Left renal cortex interstitium (tissue), 4 donors: ENCODE data around the gene RPS6KA2. TPM values are rescaled to one million over a fixed set of nuclear protein-coding genes. Genes with fewer than 3 reads are reported as not detected.
"Not testable (repeated sequence)": the region's sequence is repeated elsewhere in the genome, so short reads cannot be mapped to it uniquely, and the experiment has no call there.

Source experiments
- DNase-seq, 4 donors: peaks; one replicate each; pipeline ENCODE4 v3.0.0-alpha.2; 2013; ENCODE audit warnings: low read depth in 4 of 4, low spot score in 2 of 4, missing footprints in 1 of 4
- polyA plus RNA-seq, 4 donors: library from polyadenylated mRNA; unstranded; fragments of 120-200 nt; gene quantifications; one replicate each; pipeline ENCODE4 v1.2.1, GENCODE V29; 2013; ENCODE audit not compliant: insufficient read length in 4 of 4

Gene RPS6KA2
- polyA plus RNA-seq, 4 donors: 25.2 to 30.5 (median 29.9) TPM

DNA sequence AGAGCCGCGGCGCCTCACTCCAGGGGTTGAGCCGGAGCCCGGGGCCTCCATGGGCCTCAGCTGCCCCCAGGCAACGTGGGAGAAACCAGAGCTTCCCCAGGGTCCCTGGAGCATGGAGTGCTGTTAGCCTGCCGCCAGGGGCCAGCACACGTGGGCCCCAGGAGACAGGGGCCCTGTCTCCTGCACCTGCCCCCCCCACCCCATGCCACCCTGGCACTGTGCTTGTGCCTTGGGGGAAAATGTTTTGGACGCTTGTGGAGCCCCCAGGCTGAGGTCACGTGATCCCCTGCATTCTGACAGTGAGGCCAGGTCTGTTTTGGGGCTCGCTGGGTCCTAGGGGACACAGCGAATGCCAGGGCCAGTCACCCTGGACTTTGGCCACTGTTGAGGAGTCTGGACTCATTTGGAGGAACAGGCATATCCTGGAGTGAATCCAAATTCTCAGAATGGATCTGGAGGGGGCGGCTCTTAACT lies 214.1 kb downstream of the RPS6KA2 start:
- DNase-seq: no peak

DNA sequence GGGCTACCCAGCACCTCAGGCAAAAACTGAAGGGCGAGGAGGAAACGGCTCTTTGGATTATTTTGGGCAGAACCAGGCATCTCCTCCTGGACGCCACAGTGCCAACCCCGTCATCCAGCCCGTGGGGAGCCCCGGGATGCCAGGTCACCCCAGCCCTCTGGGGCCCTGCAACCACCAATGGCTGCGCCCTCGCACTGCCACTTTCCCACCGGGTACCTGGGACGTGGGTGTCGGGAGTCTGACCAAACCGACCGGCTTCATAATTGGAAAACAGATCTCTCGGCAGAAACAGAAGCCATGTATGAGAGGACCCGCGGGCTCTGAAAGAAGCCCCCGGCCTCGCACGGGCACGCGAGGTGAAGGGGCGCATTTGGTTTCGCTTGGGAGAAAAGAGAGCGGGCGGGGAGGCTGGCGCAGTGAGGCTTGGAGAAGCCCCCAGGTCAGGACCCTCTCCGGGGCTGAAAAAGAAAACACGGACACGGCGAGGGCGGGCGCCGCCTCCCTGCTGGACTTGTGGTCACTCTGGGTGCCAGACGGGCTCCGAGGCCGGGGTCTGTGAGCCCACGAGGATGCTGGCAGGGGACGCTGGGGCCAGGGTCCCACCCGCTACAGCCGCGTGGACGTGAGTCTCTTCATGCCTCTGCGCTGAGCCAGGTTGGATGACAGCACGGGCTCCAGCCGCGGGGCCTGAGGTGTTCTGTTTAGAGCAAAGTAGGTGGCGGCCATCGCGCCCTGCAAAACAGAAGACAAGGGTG lies 214.7 kb downstream of the RPS6KA2 start:
- no peak for DNase-seq

DNA sequence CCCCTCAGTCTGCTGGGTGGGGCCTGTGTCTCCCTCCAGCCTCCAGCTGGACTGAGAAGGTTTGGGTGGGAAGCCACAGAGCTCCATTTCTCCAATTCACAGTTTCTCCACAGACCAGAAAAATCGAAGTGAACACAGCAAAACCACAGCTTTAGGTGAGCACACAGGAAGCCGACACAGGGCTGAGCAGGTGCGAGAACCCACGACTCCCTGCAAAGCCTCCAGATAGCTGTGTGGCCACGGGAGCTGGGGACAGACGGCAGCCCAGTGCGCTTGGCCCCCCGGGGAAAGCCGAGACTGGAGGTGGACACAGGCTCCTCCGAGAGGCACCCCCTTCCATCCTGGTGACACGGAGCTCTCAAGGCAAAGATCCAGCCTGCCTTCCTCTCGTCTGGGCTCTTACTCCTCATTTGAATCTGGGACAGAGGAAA lies 215.3 kb downstream of the RPS6KA2 start:
- DNase-seq: no peak

DNA sequence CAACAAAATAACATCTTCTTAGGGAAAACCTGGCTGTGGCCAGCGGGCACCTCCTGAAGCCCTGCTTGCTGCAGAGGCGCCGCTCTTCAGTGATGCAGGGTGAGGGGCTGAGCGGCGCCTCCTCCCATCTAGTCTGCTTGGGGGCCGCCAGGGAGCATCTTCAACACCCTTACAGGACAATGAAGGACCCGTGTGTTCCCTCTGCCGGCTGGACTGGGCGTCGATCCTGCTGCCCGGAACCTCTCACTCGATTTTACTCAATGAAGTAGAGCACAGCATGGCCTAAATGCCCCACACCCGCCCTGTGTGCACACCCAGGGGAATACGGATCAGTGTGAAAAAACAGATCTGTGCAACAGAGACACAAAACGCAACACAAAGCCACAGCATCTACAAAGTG lies 215.8 kb downstream of the RPS6KA2 start:
- no peak for DNase-seq

DNA sequence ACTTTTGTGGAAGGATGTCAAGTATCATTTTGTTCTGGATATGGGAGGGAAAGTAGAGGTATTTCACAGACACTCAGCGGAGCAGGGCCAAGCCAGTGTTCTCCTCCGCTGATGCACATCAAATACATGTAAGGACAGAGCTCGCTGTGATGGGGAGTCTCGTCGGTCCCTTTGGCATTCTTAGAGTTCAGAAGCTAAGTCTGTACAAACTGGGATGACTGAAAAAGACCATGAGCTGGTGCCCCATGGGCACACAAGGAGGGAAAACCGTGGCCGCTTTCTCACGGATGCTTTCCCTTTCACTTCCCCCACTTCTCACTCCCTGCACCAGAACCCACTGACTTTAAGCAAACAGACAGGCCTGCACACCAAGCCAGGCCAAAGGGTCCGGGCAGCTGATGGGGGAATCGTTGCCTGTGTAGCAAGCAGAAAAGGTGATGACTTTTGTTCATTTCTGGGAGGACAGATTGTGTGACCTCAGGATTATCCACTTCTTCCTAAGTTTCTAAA lies 216.6 kb downstream of the RPS6KA2 start:
- no peak for DNase-seq

DNA sequence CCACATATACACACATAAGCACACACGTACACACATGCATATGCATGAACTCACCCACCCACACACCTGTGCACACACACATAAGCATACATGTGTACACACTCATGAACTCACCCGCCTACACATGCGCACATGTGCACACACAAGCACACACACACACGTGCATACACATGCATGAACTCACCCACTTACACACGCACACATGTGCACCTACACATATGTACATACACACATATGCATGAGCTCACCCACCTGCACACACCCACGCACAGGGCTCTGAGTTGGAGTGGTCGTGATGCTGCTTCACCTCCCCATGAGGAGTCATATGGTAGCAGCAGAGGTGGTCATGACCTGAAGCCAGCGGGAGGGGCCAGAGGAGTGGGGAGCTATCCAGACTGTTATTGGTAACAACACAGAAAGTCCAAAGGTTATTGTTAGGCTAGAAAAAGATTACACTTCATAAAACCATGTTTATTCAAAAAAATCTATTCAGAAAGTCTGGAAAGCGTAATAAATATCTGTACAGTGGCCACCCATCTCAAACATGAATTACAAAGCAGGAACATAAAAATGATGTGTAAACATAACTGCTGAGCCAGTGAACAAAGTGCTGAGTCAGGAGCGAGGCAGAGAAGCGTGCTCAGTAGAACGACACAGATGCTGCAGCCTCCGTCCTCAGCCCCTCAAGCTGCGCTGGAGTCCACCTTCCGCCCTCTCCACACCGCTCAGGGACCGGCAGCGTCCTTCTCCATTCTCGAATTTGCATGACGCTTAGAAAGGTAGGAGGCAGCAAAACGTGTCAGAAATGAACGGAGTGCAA lies 217.9 kb downstream of the RPS6KA2 start:
- DNase-seq: no peak

DNA sequence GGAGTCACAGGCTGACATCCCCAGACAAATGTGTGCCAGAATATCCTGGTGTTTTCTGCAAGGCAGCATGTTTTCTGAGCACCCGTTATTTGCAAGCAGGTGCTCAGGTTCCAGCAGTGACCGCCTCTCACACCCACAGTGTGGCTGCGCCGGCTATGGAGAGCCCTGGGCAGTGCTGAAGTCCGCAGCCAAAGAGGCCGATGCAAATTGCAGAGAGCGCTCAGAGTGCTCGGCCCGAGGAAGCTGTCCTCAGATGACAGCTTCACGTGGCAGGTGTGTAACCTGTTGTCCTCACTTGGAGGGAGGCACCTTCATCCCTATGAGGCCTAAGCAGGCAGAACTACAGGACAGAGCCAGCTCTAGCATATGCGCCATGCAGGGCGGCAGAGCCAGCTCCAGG lies 220.9 kb downstream of the RPS6KA2 start:
- DNase-seq: no peak

DNA sequence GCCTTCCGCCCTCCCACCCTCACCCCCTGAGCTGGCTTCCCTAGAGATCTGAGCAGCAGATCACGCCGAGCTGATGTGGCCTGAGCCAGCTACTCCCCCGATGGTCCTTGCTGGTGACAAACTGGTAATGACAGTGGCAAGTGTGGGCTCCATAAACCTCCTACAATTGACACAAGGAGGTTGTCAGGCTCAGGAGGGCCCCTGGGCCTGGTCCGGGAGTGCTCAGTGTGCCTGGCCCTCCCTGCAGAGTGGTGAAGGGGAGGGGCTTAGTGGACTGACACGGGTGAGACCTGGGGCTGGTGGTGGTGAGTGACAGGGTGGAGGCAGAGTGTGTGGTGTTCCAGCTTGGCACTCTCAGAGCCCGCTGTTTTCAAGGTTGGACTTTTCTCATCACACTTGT lies 221.7 kb downstream of the RPS6KA2 start:
- no peak for DNase-seq

DNA sequence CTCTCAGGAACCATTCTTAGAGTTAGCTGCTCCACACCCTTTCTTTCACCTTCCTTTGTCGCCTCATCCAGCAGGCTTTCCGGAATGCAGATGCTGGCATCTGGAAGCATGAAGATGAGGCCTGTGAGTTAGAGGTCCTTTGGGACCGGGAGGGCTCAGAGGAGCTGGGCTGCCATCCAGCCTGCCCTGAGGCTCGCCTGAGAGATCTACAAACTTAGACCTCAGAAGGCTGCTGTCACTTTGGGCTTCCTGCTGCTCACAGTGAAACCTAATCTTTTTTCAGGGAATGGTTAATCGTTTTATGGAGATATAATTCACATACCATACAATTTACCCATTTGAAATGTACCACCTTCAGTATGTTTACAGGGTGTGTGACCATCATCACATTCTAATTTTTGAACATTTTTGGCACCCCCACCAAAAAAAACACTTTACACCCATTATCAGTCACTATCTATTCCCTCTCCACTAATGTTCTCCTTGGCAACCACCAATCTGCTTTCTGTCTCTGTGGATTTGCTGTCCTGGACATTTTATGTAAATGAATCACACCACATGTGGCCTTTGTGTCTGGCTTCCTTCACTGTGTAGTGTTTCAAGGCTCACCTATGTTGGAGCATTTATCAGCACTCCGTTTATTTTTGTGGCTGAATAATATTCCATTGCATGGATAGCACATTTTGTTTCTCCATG lies 224.3 kb downstream of the RPS6KA2 start:
- DNase-seq: no peak

DNA sequence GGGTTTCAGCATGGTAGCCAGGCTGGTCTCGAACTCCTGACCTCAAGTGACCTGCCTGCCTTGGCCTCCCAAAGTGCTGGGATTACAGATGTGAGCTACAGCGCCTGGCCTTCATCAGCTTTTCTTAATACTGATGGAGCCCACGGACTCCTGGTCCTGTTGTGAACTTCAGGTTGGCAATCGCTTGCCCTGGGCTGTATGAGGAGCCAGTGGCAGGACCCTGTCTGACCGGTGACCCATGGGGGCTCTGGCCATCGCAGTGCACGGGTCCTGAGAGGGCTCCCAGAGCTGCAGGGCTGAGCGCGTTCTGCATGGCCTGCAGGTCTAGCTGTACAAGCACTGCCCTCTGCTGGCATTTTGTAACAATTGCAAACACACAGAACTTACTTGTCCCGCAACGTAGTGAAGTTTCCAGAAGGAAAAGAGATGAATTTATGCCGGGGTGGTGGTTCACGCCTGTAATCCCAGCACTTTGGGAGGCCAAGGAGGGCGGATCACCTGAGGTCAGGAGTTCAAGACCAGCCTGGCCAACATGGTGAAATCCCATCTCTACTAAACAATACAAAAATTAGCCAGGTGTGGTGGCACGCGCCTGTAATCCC lies 226.3 kb downstream of the RPS6KA2 start:
- not testable (repeated sequence) for DNase-seq

DNA sequence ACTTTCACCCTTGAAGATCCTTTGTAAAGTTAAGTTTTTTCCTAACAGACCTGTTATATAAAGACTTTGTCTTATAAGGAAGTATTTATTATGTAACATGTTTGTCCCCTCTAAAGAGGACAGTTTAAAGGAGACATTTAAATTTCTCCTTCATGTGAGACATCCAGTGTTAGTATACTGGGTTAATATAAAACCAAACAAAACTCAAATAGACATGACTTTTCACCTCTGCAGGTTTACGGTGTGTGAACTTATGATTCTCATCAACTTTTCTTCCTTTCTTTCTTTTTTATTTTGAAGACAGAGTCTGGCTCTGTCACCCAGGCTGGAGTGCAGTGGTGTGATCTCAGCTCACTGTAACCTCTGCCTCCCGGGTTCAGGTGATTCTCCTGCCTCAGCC lies 226.9 kb downstream of the RPS6KA2 start:
- DNase-seq: no peak

DNA sequence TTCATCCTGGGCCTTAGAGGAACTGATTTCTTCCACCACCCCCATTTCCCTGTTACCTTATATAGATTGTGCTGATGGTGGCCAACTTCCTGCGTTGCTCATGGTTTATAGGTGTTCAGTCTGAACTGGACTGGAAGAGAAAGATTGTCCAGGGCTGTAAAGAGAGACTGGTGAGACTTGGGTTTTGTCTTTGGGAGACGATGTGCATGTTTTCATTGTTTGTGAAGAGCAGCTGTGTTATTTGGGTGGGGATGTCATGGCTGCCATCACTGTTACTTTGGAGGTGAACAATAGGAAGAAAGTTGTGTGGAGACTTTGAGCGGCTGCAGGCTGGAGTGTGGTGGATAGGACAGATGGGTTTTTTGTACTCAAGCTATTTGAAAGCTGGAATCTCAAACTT lies 228.7 kb downstream of the RPS6KA2 start:
- no peak for DNase-seq

DNA sequence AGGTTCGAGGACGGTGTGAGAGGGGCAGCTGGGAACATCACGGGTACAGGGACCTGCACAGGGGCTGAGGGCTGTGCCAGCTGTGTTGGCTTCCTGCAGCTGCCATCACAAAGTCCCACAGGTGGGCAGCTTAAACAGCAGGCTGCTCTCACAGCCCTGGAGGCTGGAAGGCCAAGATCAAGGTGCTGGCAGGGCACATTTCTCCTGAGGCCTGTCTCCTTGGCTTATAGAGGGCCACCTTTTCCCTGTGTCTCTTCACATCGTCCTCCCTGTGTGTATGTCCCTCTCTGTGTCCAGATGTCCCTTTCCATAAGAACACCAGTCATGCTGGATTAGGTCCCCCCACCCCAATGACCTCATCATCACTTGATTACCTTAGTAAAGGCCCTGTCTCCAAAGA lies 229.2 kb downstream of the RPS6KA2 start:
- no peak for DNase-seq

DNA sequence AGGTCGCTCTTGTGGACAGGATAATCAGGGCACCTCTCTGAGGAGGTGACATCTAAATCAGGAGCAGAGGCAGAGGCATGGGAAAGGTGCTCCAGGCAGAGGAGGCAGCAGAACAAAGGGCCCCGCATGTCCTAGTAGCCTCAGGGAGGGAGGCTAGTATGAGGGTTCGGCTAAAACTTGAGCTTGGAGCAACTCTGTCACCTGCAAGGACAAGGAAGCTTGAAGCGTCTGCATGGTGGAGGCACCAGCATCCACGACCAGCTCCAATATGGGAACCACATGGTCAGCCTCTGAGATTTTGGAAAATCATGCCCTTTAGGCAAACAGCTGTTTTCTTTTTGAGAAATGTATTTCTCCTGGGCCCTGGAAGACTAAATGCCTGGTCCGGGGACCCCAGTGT lies 231.3 kb downstream of the RPS6KA2 start:
- no peak for DNase-seq

DNA sequence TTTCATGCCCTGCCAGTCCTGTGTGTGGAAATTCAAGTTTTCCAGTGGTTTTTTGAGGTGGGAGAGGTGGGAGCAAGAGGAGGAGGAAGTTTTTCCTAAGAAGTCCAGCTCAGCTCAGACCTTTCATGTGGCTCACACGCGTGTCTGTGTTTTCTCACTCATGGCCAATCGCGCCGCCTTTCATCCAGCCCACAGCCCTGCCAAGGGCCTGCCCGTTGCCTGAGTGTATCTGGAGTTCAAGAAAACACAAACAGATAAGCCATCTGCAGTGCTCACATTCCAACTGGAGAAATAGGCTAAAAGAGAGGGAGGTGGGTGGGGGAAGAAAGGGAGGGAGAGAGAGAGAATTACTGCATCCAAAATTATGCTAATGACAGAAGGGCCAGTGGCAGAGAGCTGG lies 231.7 kb downstream of the RPS6KA2 start:
- no peak for DNase-seq

DNA sequence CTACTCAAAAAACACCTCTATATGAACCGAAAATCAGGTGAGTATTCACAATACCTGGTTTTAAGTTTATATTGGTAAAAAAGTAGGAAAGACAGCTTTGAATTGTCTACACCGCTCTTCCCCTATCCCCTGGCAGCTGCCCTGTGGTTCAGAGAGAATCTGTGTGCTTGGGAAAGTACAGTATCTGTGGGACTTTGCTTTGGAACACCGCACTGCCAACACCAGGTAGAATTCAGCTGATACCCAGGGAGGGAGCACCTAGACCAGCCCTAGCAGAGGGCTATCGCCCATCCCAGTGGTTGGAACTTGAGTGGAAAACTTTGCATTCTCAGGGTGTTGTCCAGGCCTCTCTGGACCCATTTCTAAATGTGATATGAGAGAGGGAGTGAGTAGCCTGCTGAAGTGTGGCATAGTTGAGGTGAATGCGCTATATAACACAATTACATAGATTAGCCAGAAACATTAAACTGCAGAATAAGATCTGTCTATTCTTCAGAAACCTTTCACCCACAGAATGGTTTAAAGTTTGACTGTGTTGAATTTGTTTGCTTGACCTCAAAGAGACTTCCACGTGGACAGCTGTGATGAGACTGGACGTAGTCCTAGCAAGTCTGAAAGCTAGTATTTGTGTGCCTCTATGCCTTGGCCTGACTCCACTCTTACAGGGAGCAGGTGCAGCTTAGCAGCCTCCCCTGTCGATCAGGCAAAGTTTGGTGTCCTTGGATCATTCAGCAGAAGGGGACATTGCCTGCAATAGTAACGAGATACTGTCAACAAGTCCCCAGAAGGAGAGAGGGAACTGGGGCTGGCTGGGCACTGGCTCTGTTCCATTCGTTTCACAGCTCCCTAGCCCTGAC lies 232.8 kb downstream of the RPS6KA2 start:
- DNase-seq: no peak

DNA sequence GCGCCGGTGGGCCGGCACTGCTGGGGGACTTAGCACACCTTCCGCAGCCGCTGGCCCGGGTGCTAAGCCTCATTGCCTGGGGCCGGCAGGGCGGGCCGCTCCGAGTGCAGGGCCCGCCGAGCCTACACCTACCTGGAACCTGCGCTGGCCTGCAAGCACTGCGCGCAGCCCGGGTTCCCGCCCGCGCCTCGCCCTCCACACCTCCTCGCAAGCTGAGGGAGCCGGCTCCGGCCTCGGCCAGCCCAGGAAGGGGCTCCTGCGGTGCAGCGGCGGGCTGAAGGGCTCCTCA lies 233.6 kb downstream of the RPS6KA2 start:
- no peak for DNase-seq

DNA sequence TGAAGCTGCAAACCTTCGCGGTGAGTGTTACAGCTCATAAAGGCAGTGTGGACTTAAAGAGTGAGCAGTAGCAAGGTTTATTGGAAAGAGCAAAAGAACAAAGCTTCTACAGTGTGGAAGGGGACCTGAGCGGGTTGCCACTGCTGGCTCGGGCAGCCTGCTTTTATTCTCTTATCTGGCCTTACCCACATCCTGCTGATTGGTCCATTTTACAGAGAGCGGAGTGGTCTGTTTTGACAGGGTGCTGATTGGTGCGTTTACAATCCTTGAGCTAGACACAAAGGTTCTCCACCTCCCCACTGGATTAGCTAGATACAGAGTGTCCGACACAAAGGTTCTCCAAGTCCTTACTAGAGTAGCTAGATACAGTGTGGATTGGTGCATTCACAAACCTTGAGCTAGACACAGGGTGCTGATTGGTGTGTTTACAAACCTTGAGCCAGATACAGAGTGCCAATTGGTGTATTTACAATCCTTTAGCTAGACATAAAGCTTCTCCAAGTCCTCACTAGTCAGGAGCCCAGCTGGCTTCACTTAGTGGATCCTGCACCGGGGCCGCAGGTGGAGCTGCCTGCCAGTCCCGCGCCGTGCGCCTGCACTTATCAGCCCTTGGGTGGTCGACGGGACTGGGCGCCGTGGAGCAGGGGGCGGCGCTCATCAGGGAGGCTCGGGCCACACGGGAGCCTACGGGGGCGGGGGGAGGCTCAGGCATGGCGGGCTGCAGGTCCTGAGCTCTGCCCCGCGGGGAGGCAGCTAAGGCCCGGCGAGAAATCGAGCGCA lies 234.1 kb downstream of the RPS6KA2 start:
- not testable (repeated sequence) for DNase-seq

DNA sequence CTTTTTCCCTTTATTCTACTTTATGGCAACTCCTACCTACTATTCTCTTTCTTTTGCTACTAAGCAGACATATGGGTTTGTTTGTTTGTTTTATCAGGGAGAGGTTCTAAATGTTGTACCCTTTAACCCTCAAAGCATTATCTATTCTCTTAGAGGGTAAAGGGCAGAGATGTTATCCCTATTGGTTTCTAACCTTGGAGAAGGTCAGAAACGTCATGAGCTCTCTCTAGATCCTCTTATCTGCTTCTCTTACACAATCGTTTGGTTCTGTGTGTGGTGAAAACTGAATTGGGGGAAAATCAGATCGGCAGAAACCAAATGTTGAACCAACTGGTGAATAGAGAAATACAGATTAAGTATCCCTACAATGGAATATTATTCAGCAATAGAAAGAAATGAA lies 237.9 kb downstream of the RPS6KA2 start:
- no peak for DNase-seq
